Stimulated activated CD4-positive, alpha-beta T cell treated with anti-CD3 and anti-CD28 coated beads, Interleukin-15, amount 100 ng/mL, for 24 hours (primary cell): Measurements from ENCODE around the gene CRYL1.
A peak's percentile ranks its signal among the peaks of the same experiment; 100 is the strongest.
"Not testable (repeated sequence)": the region's sequence is repeated elsewhere in the genome, so short reads cannot be mapped to it uniquely, and the experiment has no call there.

Source experiments
- DNase-seq: peaks from one replicate; pipeline ENCODE4 v3.0.0-alpha.2; 2020

CRYL1 gene

DNA sequence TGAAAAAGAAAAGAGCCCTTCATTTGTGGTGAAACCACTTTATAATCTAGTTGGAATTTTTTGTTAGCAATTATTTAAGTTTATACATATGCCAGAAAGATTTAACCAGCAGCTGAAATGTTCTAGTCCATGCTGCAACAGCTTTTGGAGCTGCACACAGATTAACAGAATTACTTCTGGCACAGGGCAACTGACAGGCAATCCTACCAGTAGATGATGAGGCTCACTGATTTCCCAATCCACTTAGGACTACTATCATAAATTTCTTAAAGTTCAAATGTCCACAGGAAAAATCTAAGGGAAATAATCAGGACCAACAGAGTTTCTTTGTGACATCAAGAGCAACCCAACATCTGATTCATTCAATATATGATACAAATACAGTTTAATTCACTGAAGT lies 78.8 kb downstream of the CRYL1 start:
- DNase-seq, result no peak

DNA sequence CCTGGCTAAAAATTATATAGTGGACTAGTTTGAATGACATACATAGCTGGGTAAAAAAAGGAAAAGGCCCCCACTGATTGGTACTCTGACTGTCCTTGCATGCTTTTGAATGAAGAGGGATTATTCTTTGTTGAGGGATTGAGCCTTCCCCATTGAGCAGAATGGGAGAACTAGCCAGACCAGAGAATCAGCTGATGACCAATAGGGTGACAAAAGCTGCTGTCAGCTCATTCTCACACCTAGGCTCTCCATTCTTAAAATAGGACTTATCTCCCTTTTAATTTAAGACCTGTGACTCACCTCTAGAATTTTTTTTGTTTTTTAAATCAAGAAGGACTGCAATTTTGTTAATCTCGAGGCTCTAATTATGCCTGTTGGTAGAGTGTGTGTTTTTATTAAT lies 79.3 kb downstream of the CRYL1 start:
- DNase-seq, result no peak

DNA sequence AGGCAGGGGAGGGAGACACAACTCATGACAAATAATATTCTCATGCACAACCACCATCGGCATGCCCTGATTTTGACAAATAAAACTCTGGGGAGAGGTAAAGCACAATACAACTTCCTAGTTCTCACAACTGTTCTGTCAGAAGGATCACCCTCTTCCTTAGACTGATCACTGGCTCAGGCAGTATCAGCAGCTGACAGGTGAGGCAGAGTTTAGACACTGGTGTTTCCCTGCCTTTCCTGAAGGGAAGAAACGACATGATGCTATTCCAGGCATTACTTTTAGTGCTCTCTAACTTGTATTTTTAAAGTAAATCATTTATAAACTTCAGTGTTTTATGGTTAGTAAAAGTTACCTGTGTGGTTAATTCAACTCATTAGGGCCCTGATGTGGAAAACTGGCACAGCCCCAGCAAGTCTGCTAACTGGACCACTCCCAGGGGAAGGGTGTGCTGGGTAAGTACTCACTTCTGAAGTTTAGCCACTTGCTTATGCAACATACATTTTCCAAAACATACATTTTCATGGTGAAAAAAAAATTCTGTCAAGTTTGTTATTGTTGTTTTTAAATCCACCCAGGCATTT lies 82.8 kb downstream of the CRYL1 start:
- DNase-seq, result no peak

- DNase-seq, result no peak
Measured at GRCh38 chr13:20442375-20442774, 83.3 kb downstream of the CRYL1 start.

- no peak for DNase-seq
Measured at GRCh38 chr13:20441879-20442278, 83.8 kb downstream of the CRYL1 start.

GRCh38 chr13:20441056-20441455 lies 84.6 kb downstream of the CRYL1 start:
- DNase-seq, result no peak

DNA sequence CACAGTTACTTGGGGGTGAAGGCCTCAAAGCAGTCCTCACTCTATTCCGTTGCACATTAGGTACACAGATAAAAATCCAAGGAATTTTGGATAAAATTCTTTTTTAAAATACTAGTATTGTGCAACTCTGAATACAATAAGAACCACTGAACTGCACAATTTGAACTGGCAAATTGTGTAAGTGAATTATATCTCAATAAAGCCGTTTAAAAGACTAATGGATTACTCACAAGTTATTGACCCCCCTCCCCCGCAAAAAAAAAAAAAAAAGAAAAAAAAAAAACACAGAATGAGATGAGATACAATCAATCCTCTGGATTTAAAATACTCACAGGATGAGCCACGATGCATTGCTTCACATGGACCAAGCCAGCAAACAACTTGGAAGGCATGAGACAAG lies 86.4 kb downstream of the CRYL1 start:
- DNase-seq, result no peak

GRCh38 chr13:20438801-20439200 lies 86.9 kb downstream of the CRYL1 start:
- DNase-seq, result no peak

DNA sequence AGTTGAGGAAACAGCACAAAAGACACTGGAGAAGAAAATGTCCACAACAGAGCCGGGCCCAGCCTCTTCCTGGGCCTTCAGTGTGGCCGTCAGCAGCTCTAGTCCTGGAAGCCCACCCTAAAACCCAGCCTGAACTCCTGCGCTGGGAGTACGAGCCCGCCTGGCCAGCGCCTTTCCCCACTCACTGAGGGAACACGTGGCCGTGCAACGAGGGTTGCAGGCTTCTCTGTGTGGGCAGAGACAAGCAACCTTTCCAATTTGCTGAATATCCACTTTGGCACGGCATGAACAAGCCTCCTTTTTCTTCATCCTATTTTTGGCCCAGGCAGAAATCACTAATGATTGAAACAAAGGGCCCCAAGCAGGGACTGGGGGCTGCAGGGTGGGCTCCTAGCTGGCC lies 89.2 kb downstream of the CRYL1 start:
- no peak for DNase-seq

- DNase-seq, result no peak
Measured at GRCh38 chr13:20435616-20436368, 89.9 kb downstream of the CRYL1 start.

- DNase-seq, result not testable (repeated sequence)
Measured at GRCh38 chr13:20434210-20434609, 91.4 kb downstream of the CRYL1 start.

DNA sequence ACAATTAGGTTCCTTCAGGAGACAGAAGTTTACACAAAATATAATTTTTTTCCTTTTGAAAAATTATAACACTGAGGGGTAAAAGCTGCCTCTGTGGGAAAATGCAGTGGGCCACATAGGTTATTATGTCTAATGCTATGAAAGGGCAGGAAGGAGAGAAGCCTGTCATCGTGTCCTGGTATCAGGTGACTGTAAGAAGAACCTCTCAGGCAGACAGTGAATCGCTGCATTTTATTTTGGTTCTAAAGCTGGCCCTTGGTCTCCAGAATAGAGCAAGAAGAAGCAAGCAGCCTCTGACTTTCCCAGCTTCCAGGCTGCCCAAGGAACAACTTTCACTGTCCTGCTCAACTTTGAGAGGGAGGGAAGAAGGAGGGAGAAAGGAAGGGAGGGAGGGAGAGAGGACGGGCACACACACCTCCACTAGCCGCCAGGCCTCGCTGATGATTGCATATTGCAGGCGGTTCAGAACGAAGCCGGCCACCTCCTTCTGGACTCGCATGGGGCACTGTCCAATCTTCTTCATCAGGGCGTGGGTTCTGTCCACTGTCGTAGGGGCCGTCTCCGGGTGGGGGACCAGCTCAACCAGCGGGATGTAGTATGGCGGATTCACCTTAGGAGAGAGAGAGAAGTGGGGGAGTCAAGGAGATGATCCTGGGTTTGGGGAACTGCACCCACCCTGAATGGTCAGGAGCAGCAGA lies 93.8 kb downstream of the CRYL1 start:
- DNase-seq, result no peak

DNA sequence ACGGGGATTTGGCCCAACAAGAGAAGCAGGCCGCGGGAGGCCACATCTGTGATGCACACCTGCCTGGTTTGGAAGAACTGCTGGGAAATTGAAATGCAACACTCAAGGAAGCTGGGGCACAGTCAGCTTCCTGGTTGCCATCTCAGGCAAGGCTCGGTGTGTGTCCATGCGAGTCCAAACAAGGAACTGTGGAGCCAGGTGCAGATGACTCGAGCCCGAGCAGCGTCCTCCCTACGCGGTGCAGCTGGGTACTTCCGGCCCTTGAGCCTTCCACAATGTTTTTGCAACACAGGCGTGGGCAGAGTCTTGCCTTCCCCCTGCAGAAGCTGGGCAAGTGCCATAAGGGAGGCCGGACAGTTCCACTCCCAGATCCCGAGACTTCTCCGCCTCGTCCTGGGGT lies 94.6 kb downstream of the CRYL1 start:
- DNase-seq, result no peak

DNA sequence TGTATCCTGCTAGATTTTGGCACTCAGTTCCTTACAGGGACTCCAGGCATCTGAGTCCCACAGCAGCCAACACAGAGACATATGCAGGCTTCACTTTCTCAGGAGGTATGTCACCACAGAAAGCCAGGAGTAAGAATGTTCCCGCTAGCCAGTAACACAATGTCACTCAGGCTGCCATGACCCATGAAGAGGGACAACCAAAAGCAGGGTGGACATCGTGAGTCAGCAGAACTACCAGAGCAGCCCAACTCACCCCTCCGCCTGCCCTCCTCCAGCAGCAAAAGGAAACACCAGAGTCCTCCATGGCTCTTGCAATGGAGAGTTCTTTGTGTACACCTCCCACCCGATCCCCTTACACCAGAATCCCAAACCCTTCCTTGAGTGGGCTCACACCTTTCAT lies 95.4 kb downstream of the CRYL1 start:
- no peak for DNase-seq

DNA sequence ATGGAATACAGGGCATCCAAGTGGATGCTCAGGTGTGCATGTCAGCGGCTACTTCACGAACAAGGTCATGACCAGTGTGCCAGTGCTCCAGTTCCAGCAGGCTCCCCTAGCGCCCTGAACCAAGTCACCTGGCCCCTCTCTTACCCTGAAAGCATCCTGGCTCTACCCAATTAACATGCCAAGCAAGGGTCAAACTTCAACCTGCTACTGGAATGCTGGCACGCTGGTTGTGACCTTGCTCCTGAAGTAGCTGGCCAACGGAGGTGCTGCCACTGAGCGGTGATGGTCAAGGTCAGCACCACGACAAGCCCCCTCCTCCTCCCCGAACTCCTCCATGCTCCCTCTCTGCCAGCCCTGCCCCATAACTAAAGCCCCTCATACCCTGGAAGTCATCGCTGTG lies 96.0 kb downstream of the CRYL1 start:
- DNase-seq, result no peak

DNA sequence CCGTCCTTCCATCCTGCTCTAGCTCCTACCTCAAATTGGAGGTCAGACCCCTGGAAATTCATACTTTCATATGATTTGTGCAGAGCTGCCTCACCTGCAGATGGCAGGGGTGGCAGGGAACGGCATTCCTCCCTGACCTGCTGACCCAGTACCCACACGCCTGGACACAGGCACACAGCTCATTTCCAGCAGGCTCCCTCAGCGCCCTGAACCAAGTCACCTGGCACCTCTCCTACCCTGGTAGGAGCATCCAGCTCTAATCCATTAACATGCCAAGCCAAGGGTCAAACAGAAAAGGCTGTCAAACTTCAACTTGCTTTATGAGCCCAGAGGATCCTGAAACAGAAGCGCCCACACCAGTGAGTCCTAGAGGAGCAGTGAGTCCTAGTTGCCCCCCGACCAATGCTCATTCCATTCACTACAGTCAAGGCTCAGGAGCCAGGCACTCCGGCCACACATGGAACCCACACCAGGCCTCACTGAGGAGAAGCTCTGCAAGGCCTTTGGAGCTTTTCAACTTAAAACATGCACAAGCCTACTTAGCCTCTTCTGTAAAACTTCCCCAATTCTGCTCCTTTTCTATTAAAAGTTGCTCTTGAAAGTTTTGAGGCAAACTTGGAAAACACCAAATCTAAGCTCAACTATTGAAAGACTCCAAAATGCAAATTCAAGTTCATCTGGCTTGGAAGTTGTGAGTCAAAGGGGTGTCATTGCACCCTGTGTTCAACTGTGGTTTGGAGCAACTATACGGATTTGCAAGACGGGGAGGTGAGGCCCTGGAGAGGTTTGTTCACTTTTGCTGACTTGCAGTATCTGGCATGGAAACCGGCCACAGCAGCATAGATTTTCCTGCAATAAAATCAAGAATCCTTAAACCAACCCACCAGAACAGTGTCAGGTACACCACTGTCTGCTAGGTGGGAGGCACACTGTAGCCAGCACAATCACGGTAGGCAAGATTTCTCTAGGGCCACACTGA lies 96.7 kb downstream of the CRYL1 start:
- DNase-seq, result peak; percentile 50

DNA sequence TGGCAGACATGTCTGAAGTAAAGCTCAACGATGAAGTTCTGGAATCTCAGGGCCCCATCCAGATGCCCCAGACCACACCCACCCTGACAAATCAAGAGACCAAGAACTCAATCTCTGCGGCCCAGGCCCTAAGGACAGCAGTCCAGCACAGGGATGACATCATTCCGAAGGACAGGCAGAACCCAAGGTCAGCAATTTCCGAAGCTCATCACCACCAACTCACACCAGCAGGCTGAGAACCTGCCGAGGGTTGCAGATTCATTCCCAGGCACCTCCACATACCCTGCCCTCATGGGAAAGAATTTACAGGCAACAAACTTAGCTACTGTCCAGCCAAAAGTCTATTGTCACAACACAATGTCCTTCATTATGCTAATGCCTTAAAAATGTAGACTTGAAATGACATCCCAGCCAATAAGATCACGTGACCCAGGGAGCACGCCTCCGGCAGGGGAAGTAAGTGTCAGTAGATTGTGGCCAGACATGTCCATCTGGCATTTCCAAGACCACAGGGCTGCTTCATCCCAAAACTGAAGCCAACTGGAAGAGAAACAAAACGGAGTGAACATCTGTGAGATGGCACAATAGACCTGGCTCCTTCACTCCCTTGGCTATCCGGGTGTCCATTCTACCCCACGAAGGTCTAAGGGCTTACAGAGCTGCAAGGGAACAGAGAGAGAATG lies 98.8 kb downstream of the CRYL1 start:
- no peak for DNase-seq

DNA sequence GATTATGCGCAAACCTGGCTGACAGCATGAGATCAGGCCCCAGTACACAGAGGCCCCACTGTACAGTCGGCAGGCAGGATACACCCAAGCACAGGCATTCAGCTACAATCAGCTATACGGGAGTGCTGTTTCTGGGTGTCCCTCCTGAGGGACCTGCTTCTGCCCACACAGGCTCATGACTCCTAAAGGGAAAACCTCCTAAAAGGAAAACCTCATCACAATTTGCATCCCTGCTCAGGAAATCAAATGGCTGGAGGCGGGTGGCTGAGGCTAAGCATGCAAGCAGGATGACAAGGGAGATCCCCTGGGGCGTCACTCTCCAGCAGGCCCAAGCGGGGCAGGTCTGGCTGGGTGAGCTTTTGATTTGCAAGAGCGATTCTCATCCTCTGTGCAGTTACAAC lies 99.8 kb downstream of the CRYL1 start:
- DNase-seq, result peak; percentile 44

DNA sequence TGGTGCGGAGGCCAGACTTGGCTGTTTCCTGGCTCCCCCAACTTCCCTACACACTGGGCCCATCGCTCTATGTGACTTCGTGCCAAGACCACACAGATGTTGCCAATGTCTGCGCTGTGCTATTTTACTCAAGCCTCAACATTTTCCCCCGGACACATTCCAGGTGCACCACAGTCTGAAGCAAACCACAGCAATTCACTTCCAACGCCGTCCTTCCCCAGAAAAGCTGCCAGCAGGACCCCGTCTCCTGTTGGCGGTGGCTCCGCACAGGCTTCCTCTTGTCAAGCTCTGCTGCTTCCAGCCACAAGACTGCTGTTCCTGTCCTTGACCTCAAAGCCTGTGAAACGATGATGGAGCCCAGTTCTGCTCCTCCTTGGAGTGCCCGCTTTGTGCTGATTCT lies 100.7 kb downstream of the CRYL1 start:
- DNase-seq, result no peak

DNA sequence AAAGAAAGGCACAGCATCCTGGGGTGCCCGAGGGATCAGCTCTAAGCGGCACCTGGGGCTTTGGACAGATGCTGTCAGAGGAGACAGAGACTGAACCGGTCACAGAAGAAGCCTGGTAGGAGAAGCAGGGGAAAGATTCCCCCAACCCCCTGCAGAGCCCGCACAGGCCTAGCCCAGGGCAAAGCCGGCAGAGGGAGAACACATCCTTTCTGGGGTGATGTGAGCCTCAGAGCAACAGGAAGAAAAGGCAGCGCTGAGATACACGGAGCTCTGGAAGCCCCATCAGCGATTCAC lies 101.2 kb downstream of the CRYL1 start:
- no peak for DNase-seq

DNA sequence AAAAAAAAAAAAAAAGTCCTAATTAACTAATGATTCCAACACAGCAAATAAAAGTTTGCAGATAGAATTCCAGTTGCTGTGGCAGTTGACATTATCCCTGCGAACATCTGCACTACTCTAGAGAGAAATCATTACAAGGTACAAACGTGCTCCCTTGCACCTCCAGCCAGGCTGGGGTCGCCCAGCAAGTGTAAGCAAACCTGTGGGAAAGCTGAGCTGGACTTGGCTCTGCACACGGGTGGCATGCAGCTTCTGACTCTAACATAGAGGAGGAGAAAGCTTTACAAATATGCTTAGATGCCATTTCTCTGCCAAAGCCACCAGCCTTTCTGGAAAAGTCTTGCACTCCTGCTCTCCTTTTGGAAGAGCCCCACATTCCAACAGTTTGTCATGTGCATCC lies 103.3 kb downstream of the CRYL1 start:
- no peak for DNase-seq

GRCh38 chr13:20420938-20421337 lies 104.7 kb downstream of the CRYL1 start:
- DNase-seq, result no peak

GRCh38 chr13:20418953-20419352 lies 106.7 kb downstream of the CRYL1 start:
- no peak for DNase-seq
